ENCODE data around the gene TEAD1.

Gene TEAD1

DNA sequence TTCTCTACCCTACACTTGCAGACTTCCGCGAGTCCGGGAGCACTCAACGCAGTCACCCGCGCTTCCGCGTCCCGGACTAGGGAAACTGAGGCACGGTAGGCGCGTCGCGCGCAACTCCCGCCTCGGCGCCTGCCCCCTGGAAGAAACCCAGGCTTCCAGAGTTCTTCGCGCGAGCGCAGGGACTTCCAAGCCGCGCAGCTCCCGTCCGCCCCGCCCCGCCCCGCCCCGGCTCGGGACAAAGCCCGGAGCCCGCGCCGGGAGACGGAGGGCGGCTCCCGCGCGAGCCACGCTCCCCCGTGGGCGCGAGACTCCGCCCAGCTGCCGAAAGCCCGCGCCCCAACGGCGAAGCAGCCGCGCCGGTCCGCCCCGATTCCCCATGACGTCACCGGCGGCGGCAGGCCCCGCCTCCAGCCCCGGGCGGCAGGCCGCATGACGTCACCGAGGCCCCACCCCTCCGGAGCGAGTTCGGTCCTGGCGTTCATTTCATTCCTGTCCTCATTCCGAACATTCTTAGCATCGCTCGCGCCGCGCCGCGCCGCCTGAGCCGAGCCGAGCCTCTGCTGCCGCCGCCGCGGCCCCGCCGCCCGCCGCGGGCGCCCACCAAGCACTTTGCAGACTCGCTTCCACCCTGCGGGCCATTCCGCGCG is at the start of gene TEAD1:
TEAD1 (plus strand) TSS at position 498 of the 647 bp plus-strand sequence.
- TF ChIP-seq JUND (IDR thresholded peaks at IDR 0.05; ENCODE audit: low read depth), result no peak
- DNase-seq (ENCODE audit: low read depth in 1 of 2, low spot score in 1 of 2), result peak; percentile 86 to 95
- in situ Hi-C loops (cut with HindIII; ENCODE audit: low pct_unique_long_range_greater_than_20kb, low sequenced_read_pairs), result no loop called here

DNA sequence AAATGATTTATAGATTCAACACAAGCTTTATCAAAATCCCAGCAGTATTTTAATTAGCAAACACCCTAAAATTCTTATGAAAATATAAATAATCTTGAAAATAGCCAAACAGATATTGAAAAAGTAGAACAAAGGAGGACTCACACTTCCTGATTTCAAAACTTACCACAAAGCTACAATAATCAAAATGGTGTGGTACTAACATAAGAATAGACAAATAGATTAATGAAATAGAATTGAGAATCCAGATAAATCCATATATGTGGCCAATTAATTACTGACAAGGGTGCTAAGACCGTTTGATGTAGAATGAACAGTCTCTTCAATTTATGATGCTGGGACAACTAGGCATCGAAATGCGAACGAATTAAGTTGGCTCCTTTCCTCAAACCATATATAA is 49.6 kb upstream of the TEAD1 start:
- DNase-seq (ENCODE audit: low read depth in 1 of 2, low spot score in 1 of 2), result no peak
- in situ Hi-C loops (cut with HindIII; ENCODE audit: low pct_unique_long_range_greater_than_20kb, low sequenced_read_pairs), result no loop called here
- TF ChIP-seq JUND (IDR thresholded peaks at IDR 0.05; ENCODE audit: low read depth), result no peak

DNA sequence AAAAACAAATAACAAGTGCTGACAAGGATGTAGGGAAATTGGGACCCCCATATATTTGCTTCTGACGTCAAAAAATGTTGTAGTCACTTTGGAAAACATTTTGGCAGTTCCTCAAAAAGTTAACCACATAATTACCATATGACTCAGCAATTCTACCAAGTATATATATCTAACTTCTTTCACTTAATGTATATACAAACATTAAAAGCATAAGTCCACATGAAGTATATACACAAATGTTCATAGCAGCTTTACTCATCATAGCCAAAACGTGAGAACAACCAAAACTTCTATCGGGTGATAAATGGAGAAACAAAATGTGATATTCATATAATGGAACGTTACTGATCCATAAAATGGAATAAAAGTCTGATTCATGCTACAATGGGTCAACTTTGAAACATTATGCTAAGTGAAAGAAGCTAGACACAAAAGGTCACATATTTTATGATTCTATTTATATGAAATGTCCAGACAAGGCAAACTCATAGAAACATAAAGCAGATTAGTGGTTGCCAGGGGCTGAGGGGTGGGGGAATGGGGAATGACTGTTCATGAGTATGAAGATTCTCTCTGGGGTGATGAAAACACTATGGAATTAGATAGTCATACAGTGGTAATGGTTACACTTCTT is 48.7 kb upstream of the TEAD1 start:
- TF ChIP-seq JUND (IDR thresholded peaks at IDR 0.05; ENCODE audit: low read depth), result no peak

DNA sequence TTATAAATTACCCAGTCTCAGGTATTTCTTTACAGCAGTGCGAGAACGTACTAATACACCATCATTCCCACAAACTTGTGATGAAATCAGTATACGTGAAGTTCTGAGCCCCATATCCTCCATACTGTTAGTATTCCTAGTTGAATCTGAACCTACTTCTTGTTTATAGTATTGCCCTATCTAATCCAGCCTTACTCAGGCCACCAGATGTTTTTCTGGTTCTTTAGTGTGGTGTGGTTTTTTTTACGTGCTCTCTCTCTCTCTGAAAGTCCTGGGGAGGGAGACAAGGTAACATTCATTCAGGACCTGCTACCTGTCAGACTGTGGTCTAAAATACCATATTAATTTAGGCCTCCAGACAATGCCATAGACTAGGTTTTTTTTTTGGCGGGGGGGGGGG is 47.6 kb upstream of the TEAD1 start:
- no peak for TF ChIP-seq JUND (IDR thresholded peaks at IDR 0.05; ENCODE audit: low read depth)
- in situ Hi-C loops (cut with HindIII; ENCODE audit: low pct_unique_long_range_greater_than_20kb, low sequenced_read_pairs), result no loop called here
- DNase-seq (ENCODE audit: low read depth in 1 of 2, low spot score in 1 of 2), result no peak

More for the DNA sequence above, 48.7 kb upstream of the TEAD1 start:
- in situ Hi-C loops (cut with HindIII; ENCODE audit: low pct_unique_long_range_greater_than_20kb, low sequenced_read_pairs), result no loop called here
- DNase-seq (ENCODE audit: low read depth in 1 of 2, low spot score in 1 of 2), result no peak

DNA sequence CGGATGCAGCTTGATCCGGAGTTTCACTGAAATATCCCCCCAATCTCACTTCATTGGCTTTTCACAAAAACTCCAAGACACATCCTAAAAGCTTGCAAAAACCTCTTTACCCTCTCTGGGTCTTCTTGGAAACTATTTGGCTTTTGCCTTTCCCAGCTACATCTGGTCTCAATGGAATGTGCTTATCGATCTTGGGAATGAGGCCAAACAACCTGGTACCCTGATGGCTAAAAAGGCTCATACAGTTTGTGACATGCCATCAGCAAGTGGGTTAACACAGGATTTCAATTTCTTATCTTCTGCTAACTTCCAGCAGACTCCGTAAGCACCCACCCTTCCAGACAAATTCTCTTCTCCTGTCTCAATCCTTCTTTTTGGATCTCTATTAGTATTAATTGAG is 45.9 kb upstream of the TEAD1 start:
- no peak for DNase-seq (ENCODE audit: low read depth in 1 of 2, low spot score in 1 of 2)
- no peak for TF ChIP-seq JUND (IDR thresholded peaks at IDR 0.05; ENCODE audit: low read depth)
- in situ Hi-C loops (cut with HindIII; ENCODE audit: low pct_unique_long_range_greater_than_20kb, low sequenced_read_pairs), result no loop called here

DNA sequence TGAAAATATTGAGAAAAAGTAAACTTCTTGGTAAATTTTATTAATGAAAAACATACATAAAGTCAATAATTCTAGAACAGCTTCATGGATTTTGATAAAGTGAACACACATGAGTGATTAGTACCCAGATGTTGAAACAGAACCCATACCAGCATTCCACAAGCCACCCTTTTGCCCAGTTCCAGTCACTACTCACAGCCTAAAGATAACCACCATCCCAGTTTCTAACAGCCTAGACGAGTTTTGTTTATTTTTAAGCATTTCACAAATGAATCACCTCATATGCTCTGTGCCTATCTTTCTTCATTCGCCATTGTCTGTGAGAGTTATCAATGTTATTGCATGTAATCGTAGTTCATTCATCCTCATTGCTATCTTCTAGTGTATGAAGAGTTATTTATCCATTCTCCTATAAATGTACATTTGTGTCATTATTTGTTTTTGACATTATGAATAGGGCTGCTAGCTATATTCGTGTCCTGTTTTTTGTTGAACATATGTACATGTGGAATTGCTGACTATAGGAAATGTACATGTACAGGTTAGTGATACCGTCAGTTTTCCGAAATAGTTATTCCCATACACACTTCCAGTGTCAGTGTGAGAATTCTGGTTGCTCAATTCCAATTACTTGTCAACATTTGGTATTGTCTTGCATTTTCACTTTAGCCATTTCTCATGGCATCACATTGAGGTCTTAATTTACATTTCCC is 44.5 kb upstream of the TEAD1 start:
- DNase-seq (ENCODE audit: low read depth in 1 of 2, low spot score in 1 of 2), result no peak
- no peak for TF ChIP-seq JUND (IDR thresholded peaks at IDR 0.05; ENCODE audit: low read depth)

DNA sequence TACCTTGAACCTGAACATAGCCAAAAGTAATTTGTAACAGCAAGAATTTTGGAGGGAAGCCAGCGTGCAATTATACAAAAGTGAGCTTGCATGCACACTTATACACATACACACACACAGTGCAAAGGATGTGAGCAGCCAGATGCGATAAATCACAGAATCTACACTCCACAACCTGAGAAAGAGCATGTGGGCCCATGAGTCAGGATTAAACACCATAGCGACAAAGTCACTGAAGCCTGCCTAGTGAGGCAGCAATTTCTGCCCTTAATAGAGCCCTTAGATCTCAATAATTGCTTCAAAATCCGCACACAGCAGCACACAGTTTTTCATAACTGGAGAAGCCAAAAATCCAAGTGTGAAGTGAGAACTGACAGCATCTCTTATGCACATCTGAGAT is 42.6 kb upstream of the TEAD1 start:
- no peak for TF ChIP-seq JUND (IDR thresholded peaks at IDR 0.05; ENCODE audit: low read depth)
- in situ Hi-C loops (cut with HindIII; ENCODE audit: low pct_unique_long_range_greater_than_20kb, low sequenced_read_pairs), result no loop called here
- DNase-seq (ENCODE audit: low read depth in 1 of 2, low spot score in 1 of 2), result no peak

More for the DNA sequence above, 44.5 kb upstream of the TEAD1 start:
- in situ Hi-C loops (cut with HindIII; ENCODE audit: low pct_unique_long_range_greater_than_20kb, low sequenced_read_pairs), result no loop called here

DNA sequence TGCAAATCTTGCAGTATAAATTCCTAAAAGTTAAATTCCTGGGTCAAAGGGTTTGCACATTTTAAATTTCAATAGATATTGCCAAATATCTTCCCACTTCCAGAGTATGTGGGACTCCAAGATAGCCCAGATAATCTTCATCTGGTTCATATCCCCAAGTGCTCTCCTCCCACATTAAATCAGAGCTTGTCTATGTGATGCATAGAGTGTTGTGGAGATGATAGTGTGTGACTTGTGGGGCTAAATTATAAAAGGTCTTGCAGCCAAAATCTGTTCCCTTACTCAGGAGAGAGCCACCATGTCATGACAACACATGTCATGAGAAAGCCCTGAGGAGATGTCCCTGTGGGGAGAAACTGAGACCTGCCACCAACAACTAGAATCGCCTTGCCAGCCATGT is 39.9 kb upstream of the TEAD1 start:
- DNase-seq (ENCODE audit: low read depth in 1 of 2, low spot score in 1 of 2), result no peak
- in situ Hi-C loops (cut with HindIII; ENCODE audit: low pct_unique_long_range_greater_than_20kb, low sequenced_read_pairs), result no loop called here
- no peak for TF ChIP-seq JUND (IDR thresholded peaks at IDR 0.05; ENCODE audit: low read depth)

DNA sequence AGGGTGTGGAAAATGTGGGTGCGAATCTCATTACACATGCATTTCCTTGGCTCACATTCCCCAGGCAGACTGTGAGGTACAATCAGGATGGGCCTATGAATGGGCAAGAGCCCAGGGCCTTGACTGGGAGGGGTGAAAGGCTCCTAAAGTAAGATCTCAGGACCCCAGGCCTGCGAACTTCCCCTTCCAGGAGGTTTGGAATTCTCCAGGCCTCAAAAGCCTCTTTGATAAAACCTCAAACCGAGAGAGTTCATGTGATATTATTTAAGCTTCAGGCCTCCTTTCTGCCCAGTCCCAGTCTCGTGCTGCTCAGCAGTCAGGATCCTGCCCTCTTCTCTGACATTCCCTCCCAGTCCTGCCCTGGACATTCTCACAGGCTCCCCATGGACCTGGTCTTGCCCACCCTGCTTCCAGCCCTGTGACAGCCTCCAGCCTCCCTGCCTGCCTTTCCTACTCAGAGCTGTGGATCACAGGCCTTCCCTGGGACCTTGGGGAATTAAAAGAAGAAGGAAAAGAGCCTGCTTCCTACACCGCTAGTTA is 37.3 kb upstream of the TEAD1 start:
- in situ Hi-C loops (cut with HindIII; ENCODE audit: low pct_unique_long_range_greater_than_20kb, low sequenced_read_pairs), result no loop called here
- no peak for DNase-seq (ENCODE audit: low read depth in 1 of 2, low spot score in 1 of 2)
- no peak for TF ChIP-seq JUND (IDR thresholded peaks at IDR 0.05; ENCODE audit: low read depth)

DNA sequence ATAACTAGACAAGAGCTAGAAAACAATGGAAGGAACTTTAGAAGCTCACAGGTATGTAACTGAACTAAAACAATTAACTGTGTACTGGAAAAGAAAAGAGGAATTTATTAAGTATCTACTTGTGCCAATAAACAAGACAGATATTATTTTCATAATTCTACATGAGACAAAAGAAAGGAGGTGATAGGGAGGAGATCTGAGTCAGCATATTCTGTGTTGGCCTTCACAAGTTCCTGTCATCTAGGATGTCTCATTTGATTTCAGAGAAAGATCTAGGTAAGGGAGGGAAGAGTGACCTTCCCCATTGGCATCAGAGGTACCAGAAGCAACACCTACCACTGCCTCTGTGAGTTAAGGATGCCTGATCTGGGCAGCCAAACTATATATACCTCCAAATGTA is 34.8 kb upstream of the TEAD1 start:
- no peak for TF ChIP-seq JUND (IDR thresholded peaks at IDR 0.05; ENCODE audit: low read depth)
- DNase-seq (ENCODE audit: low read depth in 1 of 2, low spot score in 1 of 2), result no peak
- in situ Hi-C loops (cut with HindIII; ENCODE audit: low pct_unique_long_range_greater_than_20kb, low sequenced_read_pairs), result no loop called here

DNA sequence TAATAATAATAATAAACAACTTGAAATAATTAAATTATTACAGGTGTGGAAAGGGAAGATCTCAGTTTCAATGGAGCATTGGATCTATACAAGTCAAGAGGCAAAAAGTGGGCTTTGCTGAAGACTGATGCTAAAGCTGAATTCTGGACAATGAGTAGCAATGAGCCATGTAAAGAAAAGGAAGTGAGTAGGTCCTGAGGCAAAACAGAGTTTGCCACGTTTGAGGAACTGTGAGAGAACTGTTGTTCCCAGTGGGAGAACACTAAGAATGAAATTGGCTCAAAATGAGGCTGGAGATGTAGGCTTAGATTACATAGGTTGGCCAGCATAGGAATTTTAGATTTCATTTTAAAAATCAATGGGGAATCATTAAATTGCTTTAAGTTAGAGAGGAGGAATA is 33.9 kb upstream of the TEAD1 start:
- TF ChIP-seq JUND (IDR thresholded peaks at IDR 0.05; ENCODE audit: low read depth), result no peak
- DNase-seq (ENCODE audit: low read depth in 1 of 2, low spot score in 1 of 2), result no peak

DNA sequence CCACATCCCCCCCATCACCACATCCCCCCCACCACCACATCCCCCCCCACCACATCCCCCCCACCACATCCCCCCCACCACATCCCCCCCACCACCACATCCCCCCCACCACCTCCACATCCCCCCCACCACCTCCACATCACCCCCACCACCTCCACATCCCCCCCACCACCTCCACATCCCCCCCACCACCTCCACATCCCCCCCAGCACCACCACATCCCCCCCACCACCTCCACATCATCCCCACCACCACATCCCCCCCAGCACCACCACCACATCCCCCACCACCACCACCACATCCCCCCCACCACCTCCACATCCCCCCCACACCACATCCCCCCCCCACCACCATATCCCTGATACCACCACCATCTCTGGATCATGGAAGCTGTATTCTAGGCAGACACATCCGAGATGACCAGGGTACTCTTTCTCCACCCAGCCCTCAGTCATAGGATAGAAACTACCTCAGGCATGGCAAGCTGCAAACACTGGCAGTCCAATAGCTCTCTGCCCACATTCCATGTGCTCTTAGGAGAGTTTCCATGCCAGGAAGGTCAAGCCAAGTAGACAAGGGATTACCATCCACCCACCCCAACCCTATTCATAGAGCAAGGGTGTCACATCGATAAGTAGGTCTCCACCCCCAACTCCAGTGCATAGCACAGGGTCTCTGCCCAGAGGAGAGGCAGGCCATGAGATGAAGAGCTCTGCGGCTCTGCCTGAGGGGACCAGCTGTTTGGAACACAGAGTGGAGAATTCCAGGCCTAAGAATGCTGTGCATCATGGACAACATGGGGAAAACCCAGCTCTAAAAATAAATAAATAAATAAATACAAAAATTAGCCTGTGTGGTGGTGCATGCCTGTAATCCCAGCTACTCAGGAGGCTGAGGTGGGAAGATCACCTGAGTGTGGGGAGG is 33.0 kb upstream of the TEAD1 start:
- in situ Hi-C loops (cut with HindIII; ENCODE audit: low pct_unique_long_range_greater_than_20kb, low sequenced_read_pairs), result no loop called here
- TF ChIP-seq JUND (IDR thresholded peaks at IDR 0.05; ENCODE audit: low read depth), result no peak
- DNase-seq (ENCODE audit: low read depth in 1 of 2, low spot score in 1 of 2), result peak in 1 of 2 experiments; percentile 10

More for the DNA sequence above, 33.9 kb upstream of the TEAD1 start:
- in situ Hi-C loops (cut with HindIII; ENCODE audit: low pct_unique_long_range_greater_than_20kb, low sequenced_read_pairs), result no loop called here
